ENCODE results near the gene MITF.

The MITF gene

GRCh38 chr3:69838696-69839515 lies 99.6 kb downstream of the MITF start:
- no peak for DNase-seq (ENCODE audit: low read depth)

- DNase-seq (ENCODE audit: low read depth): no peak
Measured at GRCh38 chr3:69842351-69842750, 103.1 kb downstream of the MITF start.

- DNase-seq (ENCODE audit: low read depth): no peak
Measured at GRCh38 chr3:69842789-69843188, 103.5 kb downstream of the MITF start.

GRCh38 chr3:69844706-69845105 lies 105.4 kb downstream of the MITF start:
- DNase-seq (ENCODE audit: low read depth): no peak

GRCh38 chr3:69847303-69847702 lies 108.0 kb downstream of the MITF start:
- no peak for DNase-seq (ENCODE audit: low read depth)

- DNase-seq (ENCODE audit: low read depth): no peak
Measured at GRCh38 chr3:69848113-69848512, 108.8 kb downstream of the MITF start.

- no peak for DNase-seq (ENCODE audit: low read depth)
Measured at GRCh38 chr3:69850849-69851248, 111.6 kb downstream of the MITF start.

- no peak for DNase-seq (ENCODE audit: low read depth)
Measured at GRCh38 chr3:69853027-69853426, 113.8 kb downstream of the MITF start.

- no peak for DNase-seq (ENCODE audit: low read depth)
Measured at GRCh38 chr3:69855436-69856162, 116.3 kb downstream of the MITF start.

- DNase-seq (ENCODE audit: low read depth): no peak
Measured at GRCh38 chr3:69856965-69857705, 117.9 kb downstream of the MITF start.

GRCh38 chr3:69861556-69861955 lies 122.3 kb downstream of the MITF start:
- no peak for DNase-seq (ENCODE audit: low read depth)

GRCh38 chr3:69864141-69864540 lies 124.9 kb downstream of the MITF start:
- DNase-seq (ENCODE audit: low read depth): no peak

GRCh38 chr3:69864766-69865165 lies 125.5 kb downstream of the MITF start:
- no peak for DNase-seq (ENCODE audit: low read depth)

GRCh38 chr3:69865925-69866679 lies 126.8 kb downstream of the MITF start:
- no peak for DNase-seq (ENCODE audit: low read depth)

GRCh38 chr3:69866988-69867720 lies 127.9 kb downstream of the MITF start:
- DNase-seq (ENCODE audit: low read depth): no peak

- DNase-seq (ENCODE audit: low read depth): no peak
Measured at GRCh38 chr3:69867941-69868505, 128.8 kb downstream of the MITF start.

- DNase-seq (ENCODE audit: low read depth): no peak
Measured at GRCh38 chr3:69868841-69869420, 129.7 kb downstream of the MITF start.

GRCh38 chr3:69869643-69870042 lies 130.4 kb downstream of the MITF start:
- no peak for DNase-seq (ENCODE audit: low read depth)

GRCh38 chr3:69871251-69871650 lies 132.0 kb downstream of the MITF start:
- no peak for DNase-seq (ENCODE audit: low read depth)

GRCh38 chr3:69871868-69872267 lies 132.6 kb downstream of the MITF start:
- no peak for DNase-seq (ENCODE audit: low read depth)
